Bladder microvascular endothelial cell (primary cell): Measurements from ENCODE around the gene SLC45A3. TPM values are rescaled to one million over a fixed set of nuclear protein-coding genes. Genes with fewer than 3 reads are reported as not detected.

Experiments
- total RNA-seq: library from RNA; depleted of rRNA; stranded (reverse); fragments of >200 nt; gene quantifications from 2 replicates; pipeline ENCODE4 v1.2.3, GENCODE V29; 2014

Gene SLC45A3, protein sequence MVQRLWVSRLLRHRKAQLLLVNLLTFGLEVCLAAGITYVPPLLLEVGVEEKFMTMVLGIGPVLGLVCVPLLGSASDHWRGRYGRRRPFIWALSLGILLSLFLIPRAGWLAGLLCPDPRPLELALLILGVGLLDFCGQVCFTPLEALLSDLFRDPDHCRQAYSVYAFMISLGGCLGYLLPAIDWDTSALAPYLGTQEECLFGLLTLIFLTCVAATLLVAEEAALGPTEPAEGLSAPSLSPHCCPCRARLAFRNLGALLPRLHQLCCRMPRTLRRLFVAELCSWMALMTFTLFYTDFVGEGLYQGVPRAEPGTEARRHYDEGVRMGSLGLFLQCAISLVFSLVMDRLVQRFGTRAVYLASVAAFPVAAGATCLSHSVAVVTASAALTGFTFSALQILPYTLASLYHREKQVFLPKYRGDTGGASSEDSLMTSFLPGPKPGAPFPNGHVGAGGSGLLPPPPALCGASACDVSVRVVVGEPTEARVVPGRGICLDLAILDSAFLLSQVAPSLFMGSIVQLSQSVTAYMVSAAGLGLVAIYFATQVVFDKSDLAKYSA
- total RNA-seq: 3.6 and 15.1 TPM in 2 replicates

DNA sequence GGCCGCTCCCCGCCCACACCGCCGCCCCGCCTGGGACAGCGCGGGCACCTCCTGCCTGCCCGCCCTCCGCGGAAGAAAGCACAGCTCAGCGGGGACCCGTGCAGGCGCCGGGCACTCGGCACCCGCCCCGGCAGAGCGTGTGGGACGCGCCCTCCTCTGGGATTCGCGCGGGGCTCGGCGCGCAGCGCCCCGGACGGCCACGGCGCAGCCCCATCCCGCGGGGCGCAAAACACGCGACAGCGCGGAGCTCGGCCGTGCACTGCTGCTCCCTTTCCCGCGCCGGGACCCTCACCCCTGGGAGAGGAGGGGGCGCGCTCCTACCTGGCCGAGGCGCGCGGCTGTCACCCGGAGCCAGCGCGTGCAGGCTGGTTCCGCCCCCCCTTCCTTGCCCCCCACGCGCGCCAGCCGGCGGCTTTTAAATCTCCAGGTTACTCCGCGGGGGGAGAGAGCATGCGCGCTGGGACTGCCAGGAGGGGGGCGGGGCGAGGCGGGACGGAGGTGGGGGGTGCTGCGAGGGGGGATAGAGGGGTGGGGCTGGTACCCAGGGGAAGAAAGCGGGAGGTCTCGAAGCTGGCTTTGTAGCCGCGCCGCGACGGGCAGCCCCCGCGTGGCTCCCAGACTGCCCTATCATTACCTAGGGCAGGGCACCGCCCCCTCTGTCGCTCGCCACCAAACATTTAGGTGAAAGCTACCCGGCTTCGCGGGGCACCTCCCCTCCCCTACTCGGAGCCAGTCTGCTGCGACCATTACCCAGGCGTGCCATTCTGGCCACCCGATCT lies at the start of gene SLC45A3:
Gene SLC45A3, minus strand, starts transcription at position 437 of the 779 bp plus-strand sequence. CDS start 15,853 bp downstream, outside the sequence.

DNA sequence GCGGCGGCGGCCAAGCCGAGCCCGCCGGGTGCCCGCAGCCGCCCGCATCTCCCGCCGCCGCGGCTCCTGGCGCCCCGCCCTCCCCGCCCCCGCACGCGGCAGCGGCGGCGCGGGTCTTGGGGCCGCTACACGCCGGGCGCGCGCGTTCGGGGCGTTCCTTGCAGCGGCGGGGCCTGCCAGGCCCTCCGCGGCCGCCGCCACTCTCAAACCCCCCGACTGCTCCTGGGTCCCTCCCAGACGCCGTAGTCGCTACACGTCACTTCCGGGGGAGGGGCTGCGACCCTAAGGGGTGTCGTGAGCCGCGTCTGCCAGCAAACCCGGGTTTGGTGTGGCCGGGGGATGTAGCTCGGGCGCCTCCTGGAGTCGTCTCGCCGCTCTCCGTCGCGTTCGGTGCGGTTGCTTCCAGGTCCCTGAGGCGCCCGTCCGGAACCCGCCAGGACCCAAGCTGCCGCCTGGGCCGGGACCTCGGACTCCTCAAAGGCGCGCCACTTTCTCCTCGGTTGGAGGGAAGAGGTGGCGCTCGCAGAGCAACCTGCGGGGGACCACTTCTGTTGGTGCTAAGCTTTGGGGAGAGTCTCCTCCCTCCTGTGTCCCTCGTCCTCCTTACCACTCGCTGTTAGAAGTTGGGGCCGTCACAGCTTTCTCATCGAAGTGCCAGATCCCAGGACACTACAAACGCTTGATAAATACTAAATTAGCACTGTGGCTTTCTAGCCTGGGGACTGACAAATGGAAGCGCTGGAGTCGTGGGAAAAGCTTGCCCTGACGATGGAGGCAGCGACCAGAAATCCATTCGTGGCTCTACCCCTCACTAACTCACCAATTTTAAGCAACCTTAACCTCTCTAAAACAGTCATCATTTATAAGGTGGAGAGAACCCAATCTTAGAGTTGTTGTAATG lies 48.3 kb downstream of the SLC45A3 start, which contains the start of gene ELK4:
Gene ELK4, minus strand, starts transcription at position 244 of the 901 bp plus-strand sequence. CDS start 8,129 bp downstream, outside the sequence.

Other genes starting within 250 kb of the SLC45A3 start
- gene BLACAT1, start 224.5 kb downstream of the SLC45A3 start, total RNA-seq: not detected in 2 replicates
- 0.16 and 0.31 TPM in 2 replicates for gene CDK18, start 175.8 kb downstream of the SLC45A3 start, total RNA-seq
- 14.6 and 39.6 TPM in 2 replicates for gene ELK4, start 48.5 kb downstream of the SLC45A3 start, total RNA-seq
- 89.7 and 103 TPM in 2 replicates for gene NUCKS1, start 69.7 kb upstream of the SLC45A3 start, total RNA-seq
- 17.2 and 27.7 TPM in 2 replicates for gene RAB29, start 95.0 kb upstream of the SLC45A3 start, total RNA-seq
- 5.2 and 26.4 TPM in 2 replicates for gene SLC41A1, start 132.7 kb upstream of the SLC45A3 start, total RNA-seq
- gene PM20D1, start 169.6 kb upstream of the SLC45A3 start, total RNA-seq: 0.06 TPM in 1 of 2 replicates, not detected in the other